AG04450 (cell line): ENCODE results near the gene PITPNM1. TPM values are rescaled to one million over a fixed set of nuclear protein-coding genes. Genes with fewer than 3 reads are reported as not detected.

Source experiments
- CTCF ChIA-PET: fragments of 300-600, 350-600 bp; formaldehyde crosslinking; extraction: SDS; loops from one replicate; lab custom pipeline; 2022; ENCODE audit warnings: antibody characterized with exemption, inconsistent platforms; lab: Charles Lee
- POLR2A ChIA-PET: fragments of 350-600 bp; formaldehyde crosslinking; extraction: SDS; loops from one replicate; lab custom pipeline; 2021; ENCODE audit warnings: antibody characterized with exemption, inconsistent platforms; lab: Yijun Ruan, JAX
- DNase-seq: peaks from one replicate; pipeline ENCODE4 v3.0.0-alpha.2; 2011; ENCODE audit warnings: low read depth, low spot score
- H3K27ac ChIP-seq: one replicate; pipeline ENCODE4 v1.5.1; 2012; ENCODE audit warnings: low read depth, low read length, control low read depth
- H3K27me3 ChIP-seq: one replicate; pipeline ENCODE4 v1.6.0; 2012; ENCODE audit warnings: low read length; ENCODE audit not compliant: control insufficient read depth, insufficient read depth
- H3K4me3 ChIP-seq: 2 replicates; pipeline ENCODE4 v1.5.1; 2011; ENCODE audit warnings: mild to moderate bottlenecking, low read depth, low read length, control low read depth
- H3K9me3 ChIP-seq: 2 replicates; pipeline ENCODE4 v1.5.1; 2012; ENCODE audit warnings: low read length; ENCODE audit not compliant: control insufficient read depth, insufficient read depth
- polyA plus RNA-seq: library from polyadenylated mRNA; depleted of rRNA; stranded (reverse); fragments of >200 nt; gene quantifications from 2 replicates; pipeline ENCODE4 v1.2.3, GENCODE V29; 2011
- TF ChIP-seq, protein P1 (sequence below): IDR thresholded peaks from 2 replicates; pipeline ENCODE4 v1.5.1; 2011; ENCODE audit warnings: low read depth, low read length, control low read depth, inconsistent platforms

PITPNM1 gene
- polyA plus RNA-seq, 1 experiment = 6.4 TPM

DNA sequence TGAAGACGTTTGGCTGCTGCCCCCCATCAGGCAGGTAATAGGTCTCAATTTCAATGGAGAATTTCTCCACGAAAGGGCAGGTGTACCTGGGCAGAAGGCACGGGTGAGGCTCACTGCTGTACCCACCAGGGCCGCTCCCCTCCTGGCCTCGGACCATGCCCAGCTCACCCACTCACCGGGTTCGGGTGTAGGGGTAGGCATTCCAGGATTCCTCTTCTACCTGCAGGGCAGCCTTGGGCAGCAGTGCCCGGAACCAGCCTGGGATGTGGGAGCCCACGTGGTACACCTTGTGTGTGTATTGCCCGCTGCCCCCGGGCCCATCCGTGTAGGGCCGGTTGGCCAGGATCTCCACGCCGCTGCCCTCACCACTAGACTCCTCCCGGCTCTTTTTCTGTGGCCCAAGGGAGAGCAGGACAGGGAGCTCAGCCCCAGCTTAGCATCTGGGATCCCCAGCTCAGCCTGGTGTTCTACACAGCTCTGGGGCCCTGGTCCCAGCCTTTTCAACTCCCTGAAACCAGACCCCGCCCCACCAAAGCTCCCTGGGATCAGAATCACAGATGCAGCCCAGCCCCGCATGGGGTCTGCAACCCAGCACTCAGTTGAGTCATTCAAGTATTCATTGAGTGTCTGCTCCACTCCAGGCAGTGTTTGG, 2.7 kb downstream of the PITPNM1 start:
- ChIA-PET POLR2A (no interaction called here), CTCF (no interaction called here)
- no peak overlapping the region for H3K4me3 ChIP-seq
- H3K27ac ChIP-seq = no peak overlapping the region
- H3K27me3 ChIP-seq = no peaks in the 10 kb centered on the region
- no peaks in the 10 kb centered on the region; the same call in 1 of the 2 replicates for H3K9me3 ChIP-seq
- no peak for DNase-seq
- TF ChIP-seq, protein P1, sequence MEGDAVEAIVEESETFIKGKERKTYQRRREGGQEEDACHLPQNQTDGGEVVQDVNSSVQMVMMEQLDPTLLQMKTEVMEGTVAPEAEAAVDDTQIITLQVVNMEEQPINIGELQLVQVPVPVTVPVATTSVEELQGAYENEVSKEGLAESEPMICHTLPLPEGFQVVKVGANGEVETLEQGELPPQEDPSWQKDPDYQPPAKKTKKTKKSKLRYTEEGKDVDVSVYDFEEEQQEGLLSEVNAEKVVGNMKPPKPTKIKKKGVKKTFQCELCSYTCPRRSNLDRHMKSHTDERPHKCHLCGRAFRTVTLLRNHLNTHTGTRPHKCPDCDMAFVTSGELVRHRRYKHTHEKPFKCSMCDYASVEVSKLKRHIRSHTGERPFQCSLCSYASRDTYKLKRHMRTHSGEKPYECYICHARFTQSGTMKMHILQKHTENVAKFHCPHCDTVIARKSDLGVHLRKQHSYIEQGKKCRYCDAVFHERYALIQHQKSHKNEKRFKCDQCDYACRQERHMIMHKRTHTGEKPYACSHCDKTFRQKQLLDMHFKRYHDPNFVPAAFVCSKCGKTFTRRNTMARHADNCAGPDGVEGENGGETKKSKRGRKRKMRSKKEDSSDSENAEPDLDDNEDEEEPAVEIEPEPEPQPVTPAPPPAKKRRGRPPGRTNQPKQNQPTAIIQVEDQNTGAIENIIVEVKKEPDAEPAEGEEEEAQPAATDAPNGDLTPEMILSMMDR = no peak

DNA sequence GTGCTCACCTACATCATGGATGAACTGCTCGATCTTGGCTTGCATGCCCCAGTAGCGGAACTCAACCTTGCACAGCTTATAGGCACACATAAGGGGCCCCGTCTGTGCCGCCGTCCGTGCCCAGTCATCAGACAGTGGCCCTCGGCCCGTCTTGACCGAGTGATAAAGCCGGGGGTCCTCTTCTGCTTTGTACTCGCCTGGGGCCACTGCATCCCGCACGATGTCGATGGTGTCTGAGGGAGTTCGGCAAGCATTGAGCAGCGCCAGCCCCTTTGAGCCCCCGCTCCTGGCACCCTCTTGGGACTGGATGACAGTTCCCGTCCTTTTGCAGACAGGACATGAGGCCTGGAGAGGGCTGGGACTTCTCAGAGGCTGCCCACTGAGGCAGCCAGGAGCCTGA, 3.3 kb downstream of the PITPNM1 start:
- ChIA-PET POLR2A (no interaction called here), CTCF (no interaction called here)
- TF ChIP-seq, protein P1 = no peak
- Histone ChIP-seq H3K4me3 (no peak overlapping the region), H3K9me3 (no peaks in the 10 kb centered on the region; the same call in 1 of the 2 replicates), H3K27me3 (no peaks in the 10 kb centered on the region), H3K27ac (no peak overlapping the region)
- no peak for DNase-seq

DNA sequence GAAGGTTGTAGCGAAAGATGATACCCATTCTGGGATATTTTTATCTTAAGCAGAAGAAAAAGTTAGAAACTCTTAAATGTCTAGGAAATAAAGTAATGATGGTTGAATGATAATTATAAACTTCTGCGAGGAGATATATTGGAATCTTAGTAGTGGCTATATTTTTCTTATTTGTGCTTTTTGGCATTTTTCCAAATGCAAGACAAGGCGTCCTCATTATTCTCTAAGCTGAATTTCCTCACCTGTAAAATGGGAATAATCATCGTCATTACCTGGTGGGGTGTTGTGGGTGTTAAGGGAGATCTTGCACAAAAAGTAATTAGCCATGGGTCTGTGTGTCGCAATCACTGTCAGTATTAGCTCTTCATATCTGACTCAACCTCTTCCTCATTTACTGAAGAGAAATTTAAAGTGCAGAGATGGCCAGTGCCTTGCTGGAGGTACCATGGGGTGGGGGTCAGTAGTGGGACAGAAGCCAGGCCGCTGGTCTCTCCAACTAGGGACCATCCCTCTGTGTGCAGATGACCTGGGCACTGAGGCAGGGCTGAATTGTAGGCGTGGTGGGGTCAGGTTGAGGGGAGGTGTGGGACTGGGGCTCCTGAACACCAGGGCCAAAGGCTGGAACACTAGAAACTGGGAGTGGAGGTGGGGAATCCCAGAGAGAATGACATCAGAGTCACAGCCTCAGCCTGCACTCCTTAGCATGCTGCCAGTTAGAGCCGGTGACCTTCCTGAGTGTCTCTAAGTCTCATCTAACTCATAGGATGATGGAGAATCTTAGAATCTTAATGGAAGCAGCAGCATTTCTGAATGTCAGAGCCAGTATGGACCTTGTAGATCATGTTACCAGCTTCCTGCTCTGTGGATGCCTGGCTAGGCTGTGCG, 4.1 kb downstream of the PITPNM1 start:
- TF ChIP-seq, protein P1 = no peak
- Histone ChIP-seq H3K9me3 (no peaks in the 10 kb centered on the region; the same call in 1 of the 2 replicates), H3K27ac (no peak overlapping the region), H3K27me3 (no peaks in the 10 kb centered on the region), H3K4me3 (no peak overlapping the region)
- POLR2A ChIA-PET = no interaction called here
- CTCF ChIA-PET = no interaction called here
- no peak for DNase-seq

DNA sequence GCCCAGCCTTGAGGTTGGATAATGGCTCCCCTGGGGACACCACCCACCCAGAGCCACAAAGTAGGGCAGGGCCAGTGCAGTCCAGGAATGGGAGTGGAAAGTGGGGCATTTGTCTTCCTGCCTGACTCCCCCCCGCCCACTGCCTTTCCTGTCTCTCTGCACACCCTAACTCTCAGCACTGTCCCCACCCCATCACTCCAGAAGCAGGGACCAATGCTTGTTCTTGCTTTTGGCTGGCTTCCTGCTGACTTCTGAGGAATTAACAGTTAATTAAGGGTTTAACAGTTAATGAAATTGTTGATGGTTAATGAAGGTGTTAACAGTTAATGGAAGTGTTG, 4.7 kb downstream of the PITPNM1 start:
- ChIA-PET POLR2A (no interaction called here), CTCF (no interaction called here)
- Histone ChIP-seq H3K27me3 (no peaks in the 10 kb centered on the region), H3K27ac (no peak overlapping the region), H3K9me3 (no peaks in the 10 kb centered on the region; the same call in 1 of the 2 replicates), H3K4me3 (no peak overlapping the region)
- TF ChIP-seq, protein P1 = no peak
- no peak for DNase-seq
